Astrocyte (in vitro differentiated cells and primary cell): Measurements from ENCODE around the gene SEMG2. TPM values are rescaled to one million over a fixed set of nuclear protein-coding genes. Genes with fewer than 3 reads are reported as not detected.

Experiments used
- DNase-seq: peaks from one replicate; pipeline ENCODE4 v3.0.0-alpha.2; 2010; ENCODE audit warnings: low read depth
- FAIRE-seq: peaks from 2 replicates; lab custom pipeline; 2011; peaks lifted over from hg19 to GRCh38; lab: Jason Lieb, UNC
- H2AFZ ChIP-seq: 2 replicates; pipeline ENCODE4 v1.6.0; 2012; ENCODE audit warnings: low read depth, low read length, inconsistent platforms
- H3K27ac ChIP-seq: 2 replicates; pipeline ENCODE4 v1.5.1; 2011; ENCODE audit warnings: low read depth, low read length, inconsistent platforms
- H3K27me3 ChIP-seq: 2 replicates; pipeline ENCODE4 v1.6.0; 2011; ENCODE audit warnings: low read length, inconsistent platforms; ENCODE audit not compliant: insufficient read depth
- H3K36me3 ChIP-seq: 2 replicates; pipeline ENCODE4 v1.5.1; 2011; ENCODE audit warnings: low read length, inconsistent platforms; ENCODE audit not compliant: insufficient read depth
- H3K4me1 ChIP-seq: 2 replicates; pipeline ENCODE4 v1.5.1; 2011; ENCODE audit warnings: low read length, inconsistent platforms; ENCODE audit not compliant: insufficient read depth
- H3K4me2 ChIP-seq: 2 replicates; pipeline ENCODE4 v1.6.0; 2012; ENCODE audit warnings: low read length, inconsistent platforms
- H3K4me3 ChIP-seq: 2 replicates; pipeline ENCODE4 v1.5.1; 2011; ENCODE audit warnings: low read depth, mild to moderate bottlenecking, low read length, inconsistent platforms; ENCODE audit not compliant: insufficient read depth
- H3K79me2 ChIP-seq: 2 replicates; pipeline ENCODE4 v1.6.0; 2012; ENCODE audit warnings: mild to moderate bottlenecking, low read length, inconsistent platforms; ENCODE audit not compliant: insufficient read depth
- H3K9ac ChIP-seq: 2 replicates; pipeline ENCODE4 v1.6.0; 2012; ENCODE audit warnings: mild to moderate bottlenecking, low read length, inconsistent platforms
- H3K9me3 ChIP-seq: 2 replicates; pipeline ENCODE4 v1.5.1; 2012; ENCODE audit warnings: low read depth, mild to moderate bottlenecking, low read length, inconsistent platforms; ENCODE audit not compliant: insufficient read depth
- H4K20me1 ChIP-seq: 2 replicates; pipeline ENCODE4 v1.6.0; 2012; ENCODE audit warnings: low read length, inconsistent platforms; ENCODE audit not compliant: insufficient read depth
- H3K27ac Mint-ChIP-seq: one replicate; pipeline ENCODE4 v1.8.0; 2021; ENCODE audit warnings: mild to moderate bottlenecking, mixed read lengths; ENCODE audit not compliant: unreplicated experiment
- H3K27me3 Mint-ChIP-seq: one replicate; pipeline ENCODE4 v1.8.0; 2021; ENCODE audit warnings: low read depth, mixed read lengths; ENCODE audit not compliant: unreplicated experiment
- H3K36me3 Mint-ChIP-seq: one replicate; pipeline ENCODE4 v1.8.0; 2021; ENCODE audit warnings: low read depth, mixed read lengths; ENCODE audit not compliant: unreplicated experiment
- H3K4me1 Mint-ChIP-seq: one replicate; pipeline ENCODE4 v1.8.0; 2021; ENCODE audit warnings: low read depth, mixed read lengths; ENCODE audit not compliant: unreplicated experiment
- H3K4me3 Mint-ChIP-seq: one replicate; pipeline ENCODE4 v1.8.0; 2021; ENCODE audit warnings: mild to moderate bottlenecking, moderate library complexity, mixed read lengths; ENCODE audit not compliant: unreplicated experiment
- H3K9me3 Mint-ChIP-seq: one replicate; pipeline ENCODE4 v1.8.0; 2021; ENCODE audit warnings: mild to moderate bottlenecking, mixed read lengths; ENCODE audit not compliant: unreplicated experiment
- EZH2 ChIP-seq: IDR thresholded peaks from 2 replicates; pipeline ENCODE4 v1.6.1; 2012; ENCODE audit warnings: mild to moderate bottlenecking, low read length, inconsistent platforms; ENCODE audit not compliant: insufficient read depth
- total RNA-seq: library from RNA; stranded (reverse); gene quantifications from 2 replicates; pipeline ENCODE4 v1.2.1, GENCODE V29; 2021
- TF ChIP-seq, protein P1 (sequence below): IDR thresholded peaks from 2 replicates; pipeline ENCODE4 v1.5.1; 2011; ENCODE audit warnings: low read depth, mild to moderate bottlenecking, inconsistent platforms, low read length, moderate library complexity; ENCODE audit not compliant: insufficient read depth

SEMG2 gene
- total RNA-seq, 1 donor from 2014 or later, result not detected

DNA sequence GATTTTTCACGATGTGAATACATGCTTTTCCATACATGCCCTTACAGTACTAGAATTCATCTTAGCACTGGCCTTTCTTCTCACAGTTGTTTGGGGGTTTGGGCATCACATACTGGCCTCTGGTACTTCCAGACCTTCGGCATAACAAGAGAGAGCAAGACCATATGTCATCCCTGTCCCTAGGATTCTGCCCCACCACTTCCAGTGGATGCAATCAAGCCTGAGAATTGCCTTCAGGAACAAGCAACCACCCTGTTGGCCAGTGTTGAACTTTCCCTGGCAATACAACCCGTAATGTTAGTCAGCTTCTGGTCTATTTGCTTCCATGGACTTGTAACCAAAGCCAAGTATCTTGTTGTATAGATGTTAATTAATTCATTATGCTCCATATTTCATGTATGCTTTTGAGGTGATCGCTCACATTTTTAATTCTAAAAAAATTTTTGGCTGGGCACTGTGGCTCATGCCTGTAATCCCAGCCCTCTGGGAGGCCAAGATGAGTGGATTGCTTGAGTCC, 48.6 kb downstream of the SEMG2 start:
- H3K27me3 ChIP-seq, result peaks cover 3% of the 10 kb centered on the region
- H3K79me2 ChIP-seq, result no peaks in the 10 kb centered on the region
- no peaks in the 10 kb centered on the region for H3K4me1 Mint-ChIP-seq
- H3K9ac ChIP-seq, result no peak overlapping the region
- H3K36me3 ChIP-seq, result no peaks in the 10 kb centered on the region
- no peak overlapping the region for H3K4me3 ChIP-seq
- no peak overlapping the region for H3K27ac Mint-ChIP-seq
- no peak overlapping the region for H3K4me3 Mint-ChIP-seq
- H4K20me1 ChIP-seq, result no peaks in the 10 kb centered on the region
- no peak overlapping the region for H2AFZ ChIP-seq
- H3K36me3 Mint-ChIP-seq, result no peaks in the 10 kb centered on the region
- no peaks in the 10 kb centered on the region for H3K4me1 ChIP-seq
- H3K4me2 ChIP-seq, result no peak overlapping the region
- DNase-seq (no peak), FAIRE-seq (no peak)
- H3K9me3 ChIP-seq, result no peaks in the 10 kb centered on the region
- H3K9me3 Mint-ChIP-seq, result no peaks in the 10 kb centered on the region
- peaks cover 7% of the 10 kb centered on the region for H3K27me3 Mint-ChIP-seq
- TF ChIP-seq EZH2, result no peak
- TF ChIP-seq, protein P1, sequence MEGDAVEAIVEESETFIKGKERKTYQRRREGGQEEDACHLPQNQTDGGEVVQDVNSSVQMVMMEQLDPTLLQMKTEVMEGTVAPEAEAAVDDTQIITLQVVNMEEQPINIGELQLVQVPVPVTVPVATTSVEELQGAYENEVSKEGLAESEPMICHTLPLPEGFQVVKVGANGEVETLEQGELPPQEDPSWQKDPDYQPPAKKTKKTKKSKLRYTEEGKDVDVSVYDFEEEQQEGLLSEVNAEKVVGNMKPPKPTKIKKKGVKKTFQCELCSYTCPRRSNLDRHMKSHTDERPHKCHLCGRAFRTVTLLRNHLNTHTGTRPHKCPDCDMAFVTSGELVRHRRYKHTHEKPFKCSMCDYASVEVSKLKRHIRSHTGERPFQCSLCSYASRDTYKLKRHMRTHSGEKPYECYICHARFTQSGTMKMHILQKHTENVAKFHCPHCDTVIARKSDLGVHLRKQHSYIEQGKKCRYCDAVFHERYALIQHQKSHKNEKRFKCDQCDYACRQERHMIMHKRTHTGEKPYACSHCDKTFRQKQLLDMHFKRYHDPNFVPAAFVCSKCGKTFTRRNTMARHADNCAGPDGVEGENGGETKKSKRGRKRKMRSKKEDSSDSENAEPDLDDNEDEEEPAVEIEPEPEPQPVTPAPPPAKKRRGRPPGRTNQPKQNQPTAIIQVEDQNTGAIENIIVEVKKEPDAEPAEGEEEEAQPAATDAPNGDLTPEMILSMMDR, result no peak
- no peak overlapping the region for H3K27ac ChIP-seq

Other genes with a start within 250 kb of the SEMG2 start
- 2.2 and 2.3 TPM in 2 replicates for gene KCNS1, start 120.2 kb upstream of the SEMG2 start, total RNA-seq
- not detected in 2 replicates for gene WFDC5, start 106.2 kb upstream of the SEMG2 start, total RNA-seq
- gene WFDC12, start 96.9 kb upstream of the SEMG2 start, total RNA-seq, result not detected in 2 replicates
- gene PI3, start 46.5 kb upstream of the SEMG2 start, total RNA-seq, result not detected in 2 replicates
- not detected in 2 replicates for gene SEMG1, start 14.3 kb upstream of the SEMG2 start, total RNA-seq
- 0.41 TPM in 1 of 2 replicates, not detected in the other for gene SLPI, start 33.2 kb downstream of the SEMG2 start, total RNA-seq
- gene RBPJL, start 85.5 kb downstream of the SEMG2 start, total RNA-seq, result not detected in 2 replicates
- gene MATN4, start 86.9 kb downstream of the SEMG2 start, total RNA-seq, result 0.19 and 0.20 TPM in 2 replicates
- gene SDC4, start 127.1 kb downstream of the SEMG2 start, total RNA-seq, result 125 and 135 TPM in 2 replicates
- gene SYS1, start 141.8 kb downstream of the SEMG2 start, total RNA-seq, result 20.4 and 25.2 TPM in 2 replicates
- gene TP53TG5, start 157.0 kb downstream of the SEMG2 start, total RNA-seq, result not detected in 2 replicates
- 10.7 and 11.3 TPM in 2 replicates for gene DBNDD2, start 186.9 kb downstream of the SEMG2 start, total RNA-seq
- 83.7 and 91.4 TPM in 2 replicates for gene PIGT, start 194.8 kb downstream of the SEMG2 start, total RNA-seq
- gene WFDC2, start 248.4 kb downstream of the SEMG2 start, total RNA-seq, result 2.4 and 4.1 TPM in 2 replicates